ENCODE data around the gene FRMPD3.

The FRMPD3 gene

GRCh38 chrX:107451731-107452130, 2.3 kb downstream of the FRMPD3 start:
- no peak for DNase-seq (ENCODE audit: low read depth in 2 of 2)
- no peak for TF ChIP-seq CTCF (IDR thresholded peaks at IDR 0.05; ENCODE audit: low read depth, low read length)
- no peak overlapping the region for H3K4me3 ChIP-seq (replicated peaks in 1 of 2; ENCODE audit: low read depth in 2 of 2, low read length in 2 of 2)

DNA sequence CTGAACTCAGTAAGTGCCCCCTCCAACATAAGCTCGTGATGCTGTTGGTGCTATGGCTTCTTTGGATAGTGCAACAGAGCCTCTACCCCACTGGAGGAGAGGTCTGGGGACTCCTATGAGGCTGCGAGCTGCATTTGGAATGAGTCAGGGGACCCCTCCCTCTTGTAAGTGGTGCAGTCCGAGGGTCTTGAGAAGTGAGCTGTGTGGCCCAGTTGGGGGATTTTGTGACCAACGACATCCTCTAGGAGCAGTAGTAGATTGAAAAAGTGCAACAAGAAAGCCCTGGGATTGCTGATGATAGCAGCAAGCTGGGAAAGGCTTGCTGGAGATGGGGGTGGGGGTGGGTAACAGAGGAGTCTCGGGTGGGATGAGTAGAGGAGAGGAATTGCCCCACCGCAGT, 3.1 kb downstream of the FRMPD3 start:
- DNase-seq (ENCODE audit: low read depth in 2 of 2) = no peak
- H3K4me3 ChIP-seq (replicated peaks in 1 of 2; ENCODE audit: low read depth in 2 of 2, low read length in 2 of 2) = no peak overlapping the region
- TF ChIP-seq CTCF (IDR thresholded peaks at IDR 0.05; ENCODE audit: low read depth, low read length) = no peak

- no peak overlapping the region for H3K4me3 ChIP-seq (replicated peaks in 1 of 2; ENCODE audit: low read depth in 2 of 2, low read length in 2 of 2)
- peak in 1 of 2 donors; percentile 2 for DNase-seq (ENCODE audit: low read depth in 2 of 2)
- TF ChIP-seq CTCF (IDR thresholded peaks at IDR 0.05; ENCODE audit: low read depth, low read length) = no peak
Measured at GRCh38 chrX:107454302-107454701, 4.8 kb downstream of the FRMPD3 start.

GRCh38 chrX:107457289-107457688, 7.8 kb downstream of the FRMPD3 start:
- no peak for DNase-seq (ENCODE audit: low read depth in 2 of 2)
- TF ChIP-seq CTCF (IDR thresholded peaks at IDR 0.05; ENCODE audit: low read depth, low read length) = no peak
- H3K4me3 ChIP-seq (replicated peaks in 1 of 2; ENCODE audit: low read depth in 2 of 2, low read length in 2 of 2) = no peak overlapping the region

- TF ChIP-seq CTCF (IDR thresholded peaks at IDR 0.05; ENCODE audit: low read depth, low read length) = no peak
- DNase-seq (ENCODE audit: low read depth in 2 of 2) = no peak
- no peak overlapping the region for H3K4me3 ChIP-seq (replicated peaks in 1 of 2; ENCODE audit: low read depth in 2 of 2, low read length in 2 of 2)
Measured at GRCh38 chrX:107465932-107466620, 16.6 kb downstream of the FRMPD3 start.

- TF ChIP-seq CTCF (IDR thresholded peaks at IDR 0.05; ENCODE audit: low read depth, low read length) = no peak
- no peak for DNase-seq (ENCODE audit: low read depth in 2 of 2)
- no peak overlapping the region for H3K4me3 ChIP-seq (replicated peaks in 1 of 2; ENCODE audit: low read depth in 2 of 2, low read length in 2 of 2)
Measured at GRCh38 chrX:107467271-107467670, 17.8 kb downstream of the FRMPD3 start.

DNA sequence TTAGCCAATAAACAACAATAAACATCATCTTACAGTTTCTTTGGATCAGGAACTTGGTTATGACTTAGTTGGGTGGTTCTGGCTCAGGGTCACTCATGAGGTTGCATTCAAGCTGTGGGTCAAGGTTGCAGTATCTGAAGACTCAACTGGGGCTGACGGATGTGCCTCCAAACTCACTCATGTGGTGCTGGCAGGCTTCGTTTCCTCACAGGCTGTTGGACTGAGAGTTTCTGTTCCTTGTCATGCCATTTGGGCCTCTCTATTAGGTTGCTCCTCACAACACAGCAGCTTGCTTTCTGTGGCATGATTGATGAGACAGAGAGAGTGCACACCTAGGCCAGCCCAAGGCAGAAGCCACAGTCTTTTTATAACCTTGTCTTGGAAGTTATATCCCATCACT, 20.7 kb downstream of the FRMPD3 start:
- DNase-seq (ENCODE audit: low read depth in 2 of 2) = no peak
- no peak overlapping the region for H3K4me3 ChIP-seq (replicated peaks in 1 of 2; ENCODE audit: low read depth in 2 of 2, low read length in 2 of 2)
- TF ChIP-seq CTCF (IDR thresholded peaks at IDR 0.05; ENCODE audit: low read depth, low read length) = no peak

Data from cardiac fibroblast (primary cell).